Measurements from ENCODE around the gene PDE11A. TPM values are rescaled to one million over a fixed set of nuclear protein-coding genes. Genes with fewer than 3 reads are reported as not detected.

PDE11A gene
- total and polyA plus RNA-seq, 4 experiments from 2014 or later, result not detected

GRCh38 chr2:177767768-177768167, 304.8 kb downstream of the PDE11A start:
- Mint-ChIP-seq H3K4me1 (peaks cover 0 to 6% (median 3%) of the 10 kb centered on the region in 4 donors), H3K4me3 (no peak overlapping the region), H3K27ac (peak overlapping the region in 1 of 7 donors; percentile 3), H3K27me3 (peaks cover 3 to 10% of the 10 kb centered on the region in 2 donors), H3K36me3 (no peaks in the 10 kb centered on the region), H3K9me3 (no peaks in the 10 kb centered on the region)
- peaks cover 5% of the 10 kb centered on the region for H3K4me1 ChIP-seq (ENCODE audit: insufficient read depth, low read length)
- intact Hi-C loops (cut with micrococcal nuclease), result no loop called here
- no peaks in the 10 kb centered on the region for H3K9me3 ChIP-seq (ENCODE audit: control insufficient read depth in 1 of 2, low read length in 2 of 2)
- no peaks in the 10 kb centered on the region for H3K27me3 ChIP-seq (ENCODE audit: insufficient read depth, low read length)
- CTCF ChIA-PET (ENCODE audit: partially characterized antibody), result interaction anchor here (1.0 to 2.0 kb wide), 6 partner anchors 9 to 603 kb away, joined by 3 to 9 read pairs (median 4); no protein-coding TSS in a partner anchor
- no peak overlapping the region for H3K4me3 ChIP-seq (ENCODE audit: low read length in 2 of 2)
- no peak overlapping the region for H3K27ac ChIP-seq (ENCODE audit: low read depth, low read length)
- DNase-seq, result no peak
- H3K36me3 ChIP-seq (ENCODE audit: insufficient read depth, low read length), result no peaks in the 10 kb centered on the region
- POLR2A ChIA-PET (ENCODE audit: partially characterized antibody), result no interaction called here

DNA sequence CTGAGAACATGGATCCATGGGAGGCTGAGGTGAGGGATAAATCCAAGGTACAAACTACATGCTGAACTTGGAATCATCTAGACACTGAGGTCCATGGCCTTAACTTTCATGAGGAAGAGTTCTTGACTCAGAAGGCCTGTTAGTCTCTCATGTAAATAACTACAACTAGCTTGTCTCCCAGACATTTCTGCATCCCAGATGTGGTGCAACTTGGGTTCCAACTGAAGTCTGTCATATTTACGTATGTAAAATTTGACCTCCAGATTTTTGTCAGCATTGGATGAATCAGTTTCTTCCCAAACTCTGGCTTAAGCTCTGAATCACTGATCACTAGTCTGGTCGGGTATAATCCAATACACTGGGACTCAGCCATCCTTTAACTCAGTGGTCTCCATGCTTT, 306.9 kb downstream of the PDE11A start:
- H3K36me3 Mint-ChIP-seq, result no peaks in the 10 kb centered on the region
- no peaks in the 10 kb centered on the region for H3K9me3 Mint-ChIP-seq
- no peak overlapping the region for H3K4me3 Mint-ChIP-seq
- DNase-seq, result no peak
- ChIA-PET POLR2A (ENCODE audit: partially characterized antibody) (no interaction called here), CTCF (ENCODE audit: partially characterized antibody) (interaction anchor here (0.7 to 4.6 kb wide), 11 partner anchors 10 to 602 kb away, joined by 3 to 37 read pairs (median 3); no protein-coding TSS in a partner anchor)
- intact Hi-C loops (cut with micrococcal nuclease), result no loop called here
- Histone ChIP-seq H3K9me3 (ENCODE audit: control insufficient read depth in 1 of 2, low read length in 2 of 2) (no peaks in the 10 kb centered on the region), H3K27me3 (ENCODE audit: insufficient read depth, low read length) (peaks cover 3% of the 10 kb centered on the region), H3K36me3 (ENCODE audit: insufficient read depth, low read length) (no peaks in the 10 kb centered on the region), H3K27ac (ENCODE audit: low read depth, low read length) (no peak overlapping the region), H3K4me1 (ENCODE audit: insufficient read depth, low read length) (peaks cover 5% of the 10 kb centered on the region), H3K4me3 (ENCODE audit: low read length in 2 of 2) (no peak overlapping the region)
- peaks cover 9 to 10% of the 10 kb centered on the region in 2 donors for H3K27me3 Mint-ChIP-seq
- H3K27ac Mint-ChIP-seq, result no peak overlapping the region
- peaks cover 0 to 6% (median 3%) of the 10 kb centered on the region in 4 donors for H3K4me1 Mint-ChIP-seq

GRCh38 chr2:177763531-177764265, 308.9 kb downstream of the PDE11A start:
- Mint-ChIP-seq H3K27me3 (peaks cover 4 to 12% of the 10 kb centered on the region in 2 donors), H3K9me3 (no peaks in the 10 kb centered on the region), H3K4me3 (peak overlapping the region in 3 of 8 donors; percentile 14 to 24 (median 22)), H3K4me1 (peaks cover 0 to 6% (median 3%) of the 10 kb centered on the region in 4 donors), H3K27ac (no peak overlapping the region), H3K36me3 (no peaks in the 10 kb centered on the region)
- POLR2A ChIA-PET (ENCODE audit: partially characterized antibody), result interaction anchor here (0.9 kb wide), 1 partner anchor 599 kb away, joined by 4 read pairs; no protein-coding TSS in a partner anchor
- Histone ChIP-seq H3K36me3 (ENCODE audit: insufficient read depth, low read length) (no peaks in the 10 kb centered on the region), H3K27ac (ENCODE audit: low read depth, low read length) (no peak overlapping the region), H3K4me3 (ENCODE audit: low read length in 2 of 2) (no peak overlapping the region), H3K27me3 (ENCODE audit: insufficient read depth, low read length) (peaks cover 6% of the 10 kb centered on the region), H3K9me3 (ENCODE audit: control insufficient read depth in 1 of 2, low read length in 2 of 2) (no peaks in the 10 kb centered on the region), H3K4me1 (ENCODE audit: insufficient read depth, low read length) (peaks cover 5% of the 10 kb centered on the region)
- intact Hi-C loops (cut with micrococcal nuclease), result loop anchor here (1.0 to 5.0 kb wide), 3 partner anchors 276 to 599 kb away; no protein-coding TSS in a partner anchor
- DNase-seq, result peak; percentile 60 to 74 (median 70)
- CTCF ChIA-PET (ENCODE audit: partially characterized antibody), result interaction anchor here (0.8 to 4.6 kb wide), 25 partner anchors 9 to 1637 kb away, joined by 3 to 47 read pairs (median 4); no protein-coding TSS in a partner anchor

DNA sequence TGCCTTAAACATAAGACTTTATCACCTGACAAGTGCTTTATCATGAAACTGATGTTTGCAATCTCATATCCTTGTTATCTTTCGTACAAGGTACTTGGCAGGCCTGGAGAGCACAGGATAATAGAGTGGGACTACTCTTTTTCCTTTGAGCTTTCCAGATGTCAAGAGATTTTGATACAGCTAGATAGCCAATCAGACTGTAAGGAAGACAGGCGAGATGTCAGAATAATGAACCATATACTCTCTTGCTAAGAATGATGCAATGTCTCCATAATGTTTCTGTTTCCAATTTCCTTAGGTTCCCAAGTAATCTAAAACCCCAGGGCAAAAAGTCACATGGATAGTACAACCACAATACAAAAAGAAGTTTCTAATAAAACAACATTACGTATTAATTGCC, 313.1 kb downstream of the PDE11A start:
- intact Hi-C loops (cut with micrococcal nuclease), result no loop called here
- H3K4me1 ChIP-seq (ENCODE audit: insufficient read depth, low read length), result peaks cover 5% of the 10 kb centered on the region
- Mint-ChIP-seq H3K4me3 (no peak overlapping the region), H3K36me3 (no peaks in the 10 kb centered on the region), H3K27me3 (peaks cover 14 to 18% of the 10 kb centered on the region in 2 donors), H3K4me1 (peaks cover 2 to 4% (median 3%) of the 10 kb centered on the region in 4 donors), H3K9me3 (no peaks in the 10 kb centered on the region), H3K27ac (no peak overlapping the region)
- no peaks in the 10 kb centered on the region for H3K36me3 ChIP-seq (ENCODE audit: insufficient read depth, low read length)
- H3K9me3 ChIP-seq (ENCODE audit: control insufficient read depth in 1 of 2, low read length in 2 of 2), result no peaks in the 10 kb centered on the region
- H3K27ac ChIP-seq (ENCODE audit: low read depth, low read length), result no peak overlapping the region
- no peak for DNase-seq
- CTCF ChIA-PET (ENCODE audit: partially characterized antibody), result interaction anchor here (1.1 to 2.0 kb wide), 3 partner anchors 8 to 595 kb away, joined by 3 to 9 read pairs (median 7); no protein-coding TSS in a partner anchor
- H3K27me3 ChIP-seq (ENCODE audit: insufficient read depth, low read length), result peaks cover 6% of the 10 kb centered on the region
- POLR2A ChIA-PET (ENCODE audit: partially characterized antibody), result no interaction called here
- no peak overlapping the region for H3K4me3 ChIP-seq (ENCODE audit: low read length in 2 of 2)

GRCh38 chr2:177758591-177759371, 313.8 kb downstream of the PDE11A start:
- Mint-ChIP-seq H3K4me3 (no peak overlapping the region), H3K27ac (no peak overlapping the region)
- CTCF ChIA-PET (ENCODE audit: partially characterized antibody), result interaction anchor here (1.3 to 2.0 kb wide), 3 partner anchors 8 to 423 kb away, joined by 4 to 9 read pairs (median 7); no protein-coding TSS in a partner anchor

DNA sequence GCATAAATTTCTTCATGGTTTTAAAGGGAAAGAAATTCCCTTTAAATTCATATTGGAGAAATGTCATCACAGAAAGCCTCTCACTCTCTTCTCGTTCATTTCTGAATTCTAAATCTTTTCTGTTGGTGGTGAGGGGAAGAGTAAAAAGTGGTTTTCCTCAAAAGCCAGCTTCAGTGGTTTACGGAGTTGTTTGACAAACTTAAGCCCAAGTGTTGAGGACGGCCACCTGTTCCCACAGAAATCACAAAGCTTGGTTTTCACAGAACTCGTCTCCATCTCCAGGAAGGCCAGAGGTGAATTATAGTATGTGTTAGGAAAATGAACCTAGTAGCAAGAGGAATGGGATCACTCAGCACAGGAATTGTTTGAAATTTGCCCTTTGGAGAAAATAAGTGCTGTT, 316.2 kb downstream of the PDE11A start:
- Mint-ChIP-seq H3K27me3 (peaks cover 8 to 14% of the 10 kb centered on the region in 2 donors), H3K27ac (no peak overlapping the region)
- CTCF ChIA-PET (ENCODE audit: partially characterized antibody), result interaction anchor here (1.1 kb wide), 1 partner anchor 9 kb away, joined by 3 read pairs; no protein-coding TSS in a partner anchor

More at GRCh38 chr2:177758591-177759371, 313.8 kb downstream of the PDE11A start:
- peaks cover 4% of the 10 kb centered on the region for H3K4me1 ChIP-seq (ENCODE audit: insufficient read depth, low read length)
- H3K9me3 Mint-ChIP-seq, result no peaks in the 10 kb centered on the region
- H3K27me3 ChIP-seq (ENCODE audit: insufficient read depth, low read length), result peaks cover 6% of the 10 kb centered on the region
- no peaks in the 10 kb centered on the region for H3K36me3 ChIP-seq (ENCODE audit: insufficient read depth, low read length)
- H3K9me3 ChIP-seq (ENCODE audit: control insufficient read depth in 1 of 2, low read length in 2 of 2), result no peaks in the 10 kb centered on the region
- no peak overlapping the region for H3K27ac ChIP-seq (ENCODE audit: low read depth, low read length)
- peaks cover 14 to 18% of the 10 kb centered on the region in 2 donors for H3K27me3 Mint-ChIP-seq
- H3K36me3 Mint-ChIP-seq, result no peaks in the 10 kb centered on the region
- H3K4me3 ChIP-seq (ENCODE audit: low read length in 2 of 2), result no peak overlapping the region
- DNase-seq, result no peak
- intact Hi-C loops (cut with micrococcal nuclease), result no loop called here
- peaks cover 3 to 9% (median 6%) of the 10 kb centered on the region in 4 donors for H3K4me1 Mint-ChIP-seq
- POLR2A ChIA-PET (ENCODE audit: partially characterized antibody), result no interaction called here

DNA sequence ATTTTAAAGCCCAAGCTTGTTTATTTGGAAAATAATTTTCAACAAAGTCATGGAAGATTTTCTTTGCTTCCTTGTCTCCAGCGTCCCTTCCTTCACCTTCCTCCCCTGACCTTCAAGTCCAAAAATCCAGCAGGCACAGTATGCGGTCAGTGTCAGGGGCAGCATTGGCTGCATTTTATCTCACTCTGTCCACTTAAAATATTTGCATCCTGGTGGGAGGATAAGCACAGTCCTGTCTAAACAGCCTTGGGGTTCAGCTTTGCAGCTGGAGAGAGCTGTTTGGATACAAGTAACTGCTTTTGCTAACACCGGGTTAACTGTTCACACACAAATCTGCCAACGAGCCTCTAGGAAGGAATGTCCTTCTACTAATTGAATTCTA, 318.1 kb downstream of the PDE11A start:
- no peak overlapping the region for H3K4me3 ChIP-seq (ENCODE audit: low read length in 2 of 2)
- no peak overlapping the region for H3K27ac ChIP-seq (ENCODE audit: low read depth, low read length)
- H3K4me1 ChIP-seq (ENCODE audit: insufficient read depth, low read length), result no peaks in the 10 kb centered on the region
- no peak for DNase-seq
- H3K36me3 Mint-ChIP-seq, result no peaks in the 10 kb centered on the region
- H3K27me3 Mint-ChIP-seq, result peaks cover 8 to 14% of the 10 kb centered on the region in 2 donors
- H3K27ac Mint-ChIP-seq, result peak overlapping the region in 1 of 7 donors; percentile 76
- no peaks in the 10 kb centered on the region for H3K9me3 Mint-ChIP-seq
- intact Hi-C loops (cut with micrococcal nuclease), result no loop called here
- H3K4me1 Mint-ChIP-seq, result peaks cover 0 to 10% (median 4%) of the 10 kb centered on the region in 4 donors
- H3K9me3 ChIP-seq (ENCODE audit: control insufficient read depth in 1 of 2, low read length in 2 of 2), result no peaks in the 10 kb centered on the region
- H3K36me3 ChIP-seq (ENCODE audit: insufficient read depth, low read length), result no peaks in the 10 kb centered on the region
- H3K4me3 Mint-ChIP-seq, result no peak overlapping the region
- CTCF ChIA-PET (ENCODE audit: partially characterized antibody), result interaction anchor here (1.0 to 6.5 kb wide), 3 partner anchors 9 to 420 kb away, joined by 4 to 47 read pairs (median 4); no protein-coding TSS in a partner anchor
- H3K27me3 ChIP-seq (ENCODE audit: insufficient read depth, low read length), result no peaks in the 10 kb centered on the region
- POLR2A ChIA-PET (ENCODE audit: partially characterized antibody), result no interaction called here

More for the DNA sequence above, 316.2 kb downstream of the PDE11A start:
- H3K4me1 Mint-ChIP-seq, result peaks cover 0 to 10% (median 4%) of the 10 kb centered on the region in 4 donors
- Histone ChIP-seq H3K27me3 (ENCODE audit: insufficient read depth, low read length) (peaks cover 4% of the 10 kb centered on the region), H3K36me3 (ENCODE audit: insufficient read depth, low read length) (no peaks in the 10 kb centered on the region), H3K4me3 (ENCODE audit: low read length in 2 of 2) (no peak overlapping the region), H3K9me3 (ENCODE audit: control insufficient read depth in 1 of 2, low read length in 2 of 2) (no peaks in the 10 kb centered on the region), H3K4me1 (ENCODE audit: insufficient read depth, low read length) (no peaks in the 10 kb centered on the region), H3K27ac (ENCODE audit: low read depth, low read length) (no peak overlapping the region)
- no peak overlapping the region for H3K4me3 Mint-ChIP-seq
- intact Hi-C loops (cut with micrococcal nuclease), result no loop called here
- H3K9me3 Mint-ChIP-seq, result no peaks in the 10 kb centered on the region
- H3K36me3 Mint-ChIP-seq, result no peaks in the 10 kb centered on the region
- POLR2A ChIA-PET (ENCODE audit: partially characterized antibody), result no interaction called here
- DNase-seq, result no peak
